Measurements from ENCODE around the gene ADGRG6. TPM values are rescaled to one million over a fixed set of nuclear protein-coding genes. Genes with fewer than 3 reads are reported as not detected.

The ADGRG6 gene
- total RNA-seq, 1 experiment from 2014 or later: 2.5 TPM

- Histone ChIP-seq H3K56ac (ENCODE audit: insufficient read length, low read depth, low read length) (no peak overlapping the region), H2BK5ac (ENCODE audit: insufficient read length, low read length) (no peak overlapping the region), H2BK120ac (ENCODE audit: low read depth, low read length, poor library complexity, severe bottlenecking) (no peak overlapping the region), H3K79me1 (ENCODE audit: insufficient read depth, low read depth, low read length, poor library complexity, severe bottlenecking) (no peaks in the 10 kb centered on the region), H2BK12ac (ENCODE audit: insufficient read length, low read depth, low read length) (no peak overlapping the region), H3K14ac (ENCODE audit: insufficient read depth, low read length) (no peak overlapping the region), H3K4me1 (ENCODE audit: insufficient read depth, low read length) (no peaks in the 10 kb centered on the region), H3K23me2 (ENCODE audit: insufficient read length, low read depth, low read length, poor library complexity, severe bottlenecking) (no peaks in the 10 kb centered on the region), H2BK20ac (ENCODE audit: low read depth, low read length, poor library complexity, severe bottlenecking) (no peak overlapping the region), H2BK15ac (ENCODE audit: low read depth, low read length) (no peak overlapping the region), H2AFZ (ENCODE audit: low read length) (no peak overlapping the region), H4K20me1 (ENCODE audit: control insufficient read depth, insufficient read depth, insufficient read length) (no peaks in the 10 kb centered on the region), H3K79me2 (ENCODE audit: insufficient read depth, low read length) (no peaks in the 10 kb centered on the region), H2AK5ac (ENCODE audit: insufficient read length, low read length) (no peak overlapping the region), H4K91ac (ENCODE audit: insufficient read length, low read depth, low read length) (no peak overlapping the region), H3K4ac (ENCODE audit: low read depth, low read length) (no peak overlapping the region), H3K9me3 (ENCODE audit: control insufficient read depth, low read depth, low read length) (no peaks in the 10 kb centered on the region), H3K18ac (ENCODE audit: insufficient read length, low read depth, low read length) (no peak overlapping the region), H3K4me2 (ENCODE audit: insufficient read depth, insufficient read length, low read length) (no peak overlapping the region), H4K8ac (replicated peaks; ENCODE audit: insufficient read length, low read depth, low read length) (no peak overlapping the region), H3K27ac (ENCODE audit: insufficient read length, low read depth, low read length) (no peak overlapping the region), H3K9ac (ENCODE audit: extremely low read depth, insufficient read length, low read length) (no peak overlapping the region), H3K23ac (ENCODE audit: insufficient read length, low read depth, low read length) (no peak overlapping the region), H4K5ac (ENCODE audit: insufficient read length, low read depth, low read length) (no peak overlapping the region), H3T11ph (ENCODE audit: low read length) (no peak overlapping the region), H3K27me3 (ENCODE audit: insufficient read depth, low read length) (no peaks in the 10 kb centered on the region)
- TF ChIP-seq CTCF (conservative IDR thresholded peaks at IDR 0.05): no peak
- no peaks in the 10 kb centered on the region for H3K27me3 Mint-ChIP-seq (ENCODE audit: low read depth)
- H3K4me1 Mint-ChIP-seq: peaks cover 3% of the 10 kb centered on the region in 2 experiments; a peak in 3 of 4 replicates
- H3K36me3 Mint-ChIP-seq (ENCODE audit: insufficient read depth in 1 of 3, low read depth in 3 of 3): no peaks in the 10 kb centered on the region
- no peak for DNase-seq
- H3K9me3 Mint-ChIP-seq: no peaks in the 10 kb centered on the region
- no peak overlapping the region for H3K4me3 Mint-ChIP-seq
- WGBS (ENCODE audit: extremely low coverage, insufficient read length, low lambda C conversion rate): no CpG with 5 or more reads among the region's 1 CpG
- no peak overlapping the region for H3K27ac Mint-ChIP-seq
Measured at GRCh38 chr6:142369266-142369665, 67.5 kb downstream of the ADGRG6 start.
